ENCODE measurements around the gene PEF1. TPM values are rescaled to one million over a fixed set of nuclear protein-coding genes. Genes with fewer than 3 reads are reported as not detected.

Gene PEF1
- total RNA-seq, 1 donor from 2014 or later, result 70.9 TPM

GRCh38 chr1:31683997-31684396, 39.3 kb upstream of the PEF1 start:
- peak; percentile 61 for TF ChIP-seq CTCF (IDR thresholded peaks at IDR 0.05; ENCODE audit: unreplicated experiment)
- H3K27me3 Mint-ChIP-seq (ENCODE audit: unreplicated experiment), result peaks cover 7% of the 10 kb centered on the region
- H3K27ac Mint-ChIP-seq (ENCODE audit: unreplicated experiment), result no peak overlapping the region
- no peak overlapping the region for H3K4me3 Mint-ChIP-seq (ENCODE audit: unreplicated experiment)
- no peaks in the 10 kb centered on the region for H3K36me3 Mint-ChIP-seq (ENCODE audit: low read depth, unreplicated experiment)
- no peaks in the 10 kb centered on the region for H3K4me1 Mint-ChIP-seq (ENCODE audit: unreplicated experiment)
- no peaks in the 10 kb centered on the region for H3K9me3 Mint-ChIP-seq (ENCODE audit: unreplicated experiment)
- peak; percentile 55 for DNase-seq (ENCODE audit: low spot score)

- H3K9me3 Mint-ChIP-seq (ENCODE audit: unreplicated experiment), result no peaks in the 10 kb centered on the region
- H3K4me3 Mint-ChIP-seq (ENCODE audit: unreplicated experiment), result no peak overlapping the region
- H3K27ac Mint-ChIP-seq (ENCODE audit: unreplicated experiment), result no peak overlapping the region
- peaks cover 3% of the 10 kb centered on the region for H3K27me3 Mint-ChIP-seq (ENCODE audit: unreplicated experiment)
- H3K4me1 Mint-ChIP-seq (ENCODE audit: unreplicated experiment), result no peaks in the 10 kb centered on the region
- H3K36me3 Mint-ChIP-seq (ENCODE audit: low read depth, unreplicated experiment), result no peaks in the 10 kb centered on the region
- no peak for DNase-seq (ENCODE audit: low spot score)
- no peak for TF ChIP-seq CTCF (IDR thresholded peaks at IDR 0.05; ENCODE audit: unreplicated experiment)
Observed at GRCh38 chr1:31681415-31681814, 36.7 kb upstream of the PEF1 start.

GRCh38 chr1:31679676-31680230, 35.1 kb upstream of the PEF1 start:
- no peak overlapping the region for H3K27ac Mint-ChIP-seq (ENCODE audit: unreplicated experiment)
- DNase-seq (ENCODE audit: low spot score), result no peak
- H3K9me3 Mint-ChIP-seq (ENCODE audit: unreplicated experiment), result no peaks in the 10 kb centered on the region
- H3K27me3 Mint-ChIP-seq (ENCODE audit: unreplicated experiment), result peaks cover 3% of the 10 kb centered on the region
- H3K4me1 Mint-ChIP-seq (ENCODE audit: unreplicated experiment), result no peaks in the 10 kb centered on the region
- H3K36me3 Mint-ChIP-seq (ENCODE audit: low read depth, unreplicated experiment), result no peaks in the 10 kb centered on the region
- no peak overlapping the region for H3K4me3 Mint-ChIP-seq (ENCODE audit: unreplicated experiment)
- TF ChIP-seq CTCF (IDR thresholded peaks at IDR 0.05; ENCODE audit: unreplicated experiment), result no peak

GRCh38 chr1:31679091-31679490, 34.4 kb upstream of the PEF1 start:
- Mint-ChIP-seq H3K4me1 (ENCODE audit: unreplicated experiment) (no peaks in the 10 kb centered on the region), H3K4me3 (ENCODE audit: unreplicated experiment) (no peak overlapping the region), H3K36me3 (ENCODE audit: low read depth, unreplicated experiment) (no peaks in the 10 kb centered on the region), H3K9me3 (ENCODE audit: unreplicated experiment) (no peaks in the 10 kb centered on the region), H3K27me3 (ENCODE audit: unreplicated experiment) (peaks cover 2% of the 10 kb centered on the region), H3K27ac (ENCODE audit: unreplicated experiment) (no peak overlapping the region)
- no peak for DNase-seq (ENCODE audit: low spot score)
- TF ChIP-seq CTCF (IDR thresholded peaks at IDR 0.05; ENCODE audit: unreplicated experiment), result no peak

GRCh38 chr1:31678681-31679080, 34.0 kb upstream of the PEF1 start:
- Mint-ChIP-seq H3K9me3 (ENCODE audit: unreplicated experiment) (no peaks in the 10 kb centered on the region), H3K4me1 (ENCODE audit: unreplicated experiment) (no peaks in the 10 kb centered on the region), H3K36me3 (ENCODE audit: low read depth, unreplicated experiment) (no peaks in the 10 kb centered on the region), H3K27me3 (ENCODE audit: unreplicated experiment) (peaks cover 1% of the 10 kb centered on the region), H3K4me3 (ENCODE audit: unreplicated experiment) (no peak overlapping the region), H3K27ac (ENCODE audit: unreplicated experiment) (no peak overlapping the region)
- DNase-seq (ENCODE audit: low spot score), result no peak
- TF ChIP-seq CTCF (IDR thresholded peaks at IDR 0.05; ENCODE audit: unreplicated experiment), result no peak

Data from endothelial cell (in vitro differentiated cells).